EL (cell line): ENCODE data around the gene SHISA8.

Experiments
- DNase-seq: peaks from one replicate; pipeline ENCODE4 v3.0.0-alpha.2; 2016

The SHISA8 gene

DNA sequence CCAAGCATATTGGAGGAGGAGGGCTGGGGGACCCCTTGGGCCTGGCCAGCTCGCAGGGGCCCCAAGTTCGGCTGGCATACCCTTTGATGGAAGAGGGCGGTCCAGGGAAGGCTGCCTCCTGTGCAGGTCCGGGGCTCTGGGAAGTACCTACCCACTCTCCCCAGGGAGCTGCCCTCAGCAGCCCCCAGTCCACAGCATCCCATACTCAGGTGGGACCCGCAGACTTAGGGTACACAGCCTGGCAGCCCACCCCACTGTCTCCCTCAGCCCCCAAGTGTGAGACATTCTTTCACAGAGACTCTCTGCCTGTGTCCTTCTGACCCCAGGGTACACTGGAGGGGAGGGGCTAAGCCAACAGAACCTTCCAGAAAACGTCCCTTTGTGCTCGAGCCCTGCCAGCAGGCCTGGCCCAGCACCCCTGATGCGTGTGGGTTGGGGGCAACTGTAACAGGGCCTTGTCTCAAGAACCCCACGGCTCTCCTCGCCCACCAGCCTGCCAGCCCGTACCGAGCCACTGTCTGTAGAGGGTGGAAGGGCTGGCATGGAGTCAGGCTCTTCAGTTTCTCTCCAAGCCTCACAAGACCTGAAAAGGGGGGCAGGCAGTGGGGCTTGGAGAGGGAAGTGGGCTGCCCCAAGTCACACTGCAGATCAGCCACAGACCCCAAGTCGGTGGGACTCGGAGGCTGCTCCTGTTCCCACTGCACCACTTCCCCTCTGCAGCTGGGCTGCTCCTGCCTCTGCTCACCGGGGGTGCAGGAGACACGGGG, 18.7 kb upstream of the SHISA8 start:
- DNase-seq: no peak

DNA sequence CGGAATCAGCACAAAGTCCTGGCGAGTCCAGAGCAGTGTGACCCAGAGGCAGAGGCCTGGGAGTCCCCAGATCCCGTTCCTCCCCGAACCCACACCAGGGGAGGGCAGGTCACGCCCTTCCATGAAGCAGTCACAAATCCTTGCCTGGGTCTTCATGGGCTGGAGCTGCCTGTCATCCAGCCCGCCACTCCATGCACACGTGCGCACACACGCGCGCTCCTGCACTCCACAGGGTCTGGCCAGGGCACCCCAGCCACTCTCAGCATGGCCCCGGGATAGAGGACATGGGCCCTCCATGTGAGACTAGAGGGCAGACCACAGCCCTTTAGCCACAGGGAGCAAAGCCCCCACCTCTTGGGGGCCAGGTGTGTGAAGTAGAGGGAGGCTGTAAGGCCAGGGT, 17.5 kb upstream of the SHISA8 start:
- no peak for DNase-seq

DNA sequence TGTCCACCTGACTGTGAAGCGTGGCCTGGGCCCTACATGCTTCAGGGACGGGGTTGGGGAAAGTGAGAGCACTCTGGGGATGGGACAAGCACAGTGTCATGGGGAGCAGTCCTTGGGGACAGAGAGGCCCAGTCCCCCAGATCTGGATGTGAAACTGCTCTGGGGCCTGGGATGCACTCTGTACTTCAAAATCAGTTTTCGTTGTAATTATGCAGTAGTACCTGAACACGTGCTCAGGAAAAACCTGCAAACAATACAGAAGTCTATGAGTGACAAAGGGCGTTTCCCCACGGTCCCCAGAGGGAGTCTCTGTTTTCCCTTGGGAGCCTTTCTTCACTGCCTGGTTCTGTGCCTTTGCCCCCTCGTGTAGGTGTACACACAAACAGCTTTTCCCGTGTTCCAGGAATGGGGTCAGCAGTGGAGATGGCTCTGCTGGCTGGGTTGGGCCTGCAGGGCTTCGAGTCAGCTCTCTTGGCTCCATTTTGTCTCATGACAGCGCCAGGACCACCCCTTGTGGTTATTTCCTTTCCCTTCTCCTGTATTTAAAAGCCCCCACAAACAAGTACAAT, 16.9 kb upstream of the SHISA8 start:
- DNase-seq: no peak

DNA sequence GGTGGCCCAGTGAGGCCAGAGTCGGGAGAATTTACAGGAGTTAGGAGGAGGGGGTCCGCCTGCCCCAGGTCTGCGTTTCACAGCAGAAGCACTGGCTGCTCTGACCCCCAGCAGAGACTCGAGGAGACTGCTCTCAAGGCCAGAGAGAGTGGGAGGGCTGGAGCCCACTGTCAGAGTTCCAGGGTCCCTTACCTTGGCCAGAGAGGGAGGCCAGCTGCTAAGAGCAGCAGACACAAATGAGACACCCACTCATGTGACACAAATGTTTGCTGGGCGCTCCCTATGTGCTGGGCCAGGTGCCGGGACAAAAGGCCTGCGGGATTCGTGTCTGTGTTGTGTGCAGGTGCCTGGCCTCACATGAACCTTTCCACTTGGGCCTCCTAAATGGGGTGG, 14.5 kb upstream of the SHISA8 start:
- no peak for DNase-seq

GRCh38 chr22:41928593-41929417, 13.9 kb upstream of the SHISA8 start:
- no peak for DNase-seq

DNA sequence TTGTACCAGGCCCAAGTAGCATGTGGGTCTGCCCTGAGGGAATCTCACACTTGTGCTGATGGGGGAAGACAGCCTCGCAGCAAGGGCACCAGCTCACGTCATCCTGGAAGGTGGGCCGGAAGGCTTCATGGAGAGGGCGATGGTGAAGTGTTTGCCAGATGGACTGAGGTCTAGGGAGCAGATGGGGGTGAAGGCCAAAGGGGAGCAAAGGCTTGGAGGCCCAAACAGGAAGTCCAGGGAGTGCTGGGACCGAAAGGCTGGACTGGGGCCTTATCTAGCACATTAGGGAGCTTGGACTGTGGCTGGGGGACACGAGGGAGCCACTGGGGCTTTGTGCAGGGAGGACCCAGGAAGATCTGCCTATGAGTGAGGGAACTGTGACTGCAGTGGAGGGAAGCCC, 12.9 kb upstream of the SHISA8 start:
- DNase-seq: no peak

DNA sequence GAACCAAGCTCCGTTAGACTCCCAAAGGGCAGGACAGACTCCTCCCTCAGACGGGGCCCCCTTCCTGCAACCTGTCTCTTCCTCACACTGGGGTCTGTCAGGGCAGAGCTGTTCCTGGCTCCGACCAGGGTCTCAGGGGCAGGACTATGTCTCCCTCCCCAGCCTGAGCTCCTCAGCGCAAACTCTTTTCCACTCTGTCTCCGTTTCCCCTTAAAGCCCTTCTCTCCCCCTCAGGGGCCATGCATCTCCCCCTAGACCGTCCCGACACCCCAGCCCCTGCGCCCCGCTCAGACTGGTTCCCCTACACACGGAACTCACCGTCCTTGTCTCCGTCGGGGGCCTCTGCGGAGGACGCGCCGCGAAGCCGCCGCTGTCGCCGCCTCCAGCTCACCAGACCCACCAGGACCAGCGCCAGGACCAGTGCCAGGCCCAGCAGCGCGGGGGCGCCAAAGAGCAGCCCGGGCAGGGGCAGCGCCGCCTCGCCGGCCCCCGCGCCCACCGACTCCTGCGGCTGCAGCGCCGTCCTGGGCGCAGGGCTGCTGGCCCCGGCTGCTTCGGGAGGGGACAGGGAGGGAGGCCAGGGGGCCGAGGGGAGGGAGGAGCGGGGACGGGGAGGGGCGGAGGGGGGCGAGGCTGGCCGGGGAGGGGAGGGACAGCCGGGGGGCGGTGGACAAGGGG, 11.0 kb upstream of the SHISA8 start:
- DNase-seq: peak; percentile 56

DNA sequence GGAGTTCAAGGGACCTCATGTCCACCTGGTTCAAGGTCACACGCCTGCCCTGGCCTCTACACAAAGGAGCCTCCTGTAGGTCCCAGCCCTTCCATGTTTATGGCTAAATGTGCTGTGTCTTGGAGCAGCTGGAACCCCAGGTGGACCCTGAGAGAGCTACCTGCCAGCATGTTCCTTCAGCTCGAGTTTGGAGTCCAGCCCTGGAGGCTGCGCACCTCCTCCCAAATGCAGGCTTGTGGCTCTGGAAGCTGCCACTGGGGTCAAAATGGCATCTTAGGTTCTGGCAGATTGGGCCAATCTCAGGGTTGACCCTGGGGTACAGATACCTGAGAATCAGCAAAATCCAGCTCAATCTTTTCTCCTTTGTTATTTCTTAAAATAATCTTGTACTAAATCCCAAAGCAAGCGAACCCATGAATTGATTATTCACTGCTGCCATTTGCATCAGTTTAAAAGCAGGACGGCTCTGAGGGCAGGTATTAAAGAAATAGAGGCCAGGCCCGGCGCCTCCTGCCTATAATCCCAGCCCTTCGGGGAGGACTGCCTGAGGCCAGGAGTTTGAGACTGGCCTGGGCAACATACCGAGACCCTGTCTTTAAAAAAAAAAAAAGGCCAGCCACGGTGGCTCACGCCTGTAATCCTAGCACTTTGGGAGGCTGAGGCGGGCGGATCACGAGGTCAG, 8.9 kb upstream of the SHISA8 start:
- DNase-seq: no peak

DNA sequence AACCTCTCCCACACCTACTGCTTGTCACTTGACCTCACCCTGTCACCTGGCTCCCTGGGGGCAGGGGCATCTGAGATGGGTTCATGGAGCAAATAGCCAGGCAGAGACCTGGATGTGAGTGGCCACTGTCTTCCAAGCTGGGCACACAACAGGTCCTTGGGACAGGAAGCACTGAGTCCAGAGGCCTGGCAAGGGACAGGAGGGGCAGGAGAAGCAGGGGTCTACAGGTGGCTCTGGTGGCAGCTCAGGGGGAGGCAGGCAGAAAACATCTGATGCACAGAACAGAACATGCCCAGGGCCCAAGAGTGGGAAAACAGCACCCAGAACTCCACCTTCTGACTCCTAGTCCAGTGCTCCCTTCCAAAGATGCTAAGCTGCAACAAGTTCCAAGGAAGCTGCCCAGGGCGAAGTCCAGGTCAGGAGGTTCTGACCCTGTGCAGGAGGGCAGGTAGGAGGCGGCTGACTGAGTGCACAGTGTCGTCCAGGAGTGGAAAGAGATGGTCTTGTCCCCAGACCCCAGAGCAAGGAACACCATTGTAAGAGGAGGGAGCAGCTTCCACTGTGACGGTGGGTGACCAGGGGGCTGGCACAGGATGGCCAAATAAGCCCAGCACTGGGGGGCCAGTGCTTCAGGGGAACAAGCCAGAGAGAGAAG, 8.2 kb upstream of the SHISA8 start:
- no peak for DNase-seq

DNA sequence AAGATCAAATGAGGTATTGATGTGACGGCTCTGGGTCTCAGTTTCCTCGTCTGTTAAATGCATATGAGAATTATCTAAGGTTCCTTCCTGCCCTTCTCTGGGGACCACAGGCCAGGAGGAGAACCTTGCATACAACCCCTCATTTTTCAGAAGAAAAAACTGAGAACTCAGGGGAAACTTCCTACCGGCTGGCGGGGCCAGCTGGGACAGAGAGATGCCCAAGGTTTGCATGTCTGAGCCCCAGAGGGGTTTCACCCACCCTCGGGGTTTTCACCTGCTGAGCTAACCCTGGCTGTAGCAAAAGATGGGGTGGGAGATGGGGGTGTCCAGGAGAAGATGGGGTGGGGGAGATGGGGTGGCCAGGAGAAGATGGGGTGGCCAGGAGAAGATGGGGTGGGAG, 7.5 kb upstream of the SHISA8 start:
- DNase-seq: no peak

DNA sequence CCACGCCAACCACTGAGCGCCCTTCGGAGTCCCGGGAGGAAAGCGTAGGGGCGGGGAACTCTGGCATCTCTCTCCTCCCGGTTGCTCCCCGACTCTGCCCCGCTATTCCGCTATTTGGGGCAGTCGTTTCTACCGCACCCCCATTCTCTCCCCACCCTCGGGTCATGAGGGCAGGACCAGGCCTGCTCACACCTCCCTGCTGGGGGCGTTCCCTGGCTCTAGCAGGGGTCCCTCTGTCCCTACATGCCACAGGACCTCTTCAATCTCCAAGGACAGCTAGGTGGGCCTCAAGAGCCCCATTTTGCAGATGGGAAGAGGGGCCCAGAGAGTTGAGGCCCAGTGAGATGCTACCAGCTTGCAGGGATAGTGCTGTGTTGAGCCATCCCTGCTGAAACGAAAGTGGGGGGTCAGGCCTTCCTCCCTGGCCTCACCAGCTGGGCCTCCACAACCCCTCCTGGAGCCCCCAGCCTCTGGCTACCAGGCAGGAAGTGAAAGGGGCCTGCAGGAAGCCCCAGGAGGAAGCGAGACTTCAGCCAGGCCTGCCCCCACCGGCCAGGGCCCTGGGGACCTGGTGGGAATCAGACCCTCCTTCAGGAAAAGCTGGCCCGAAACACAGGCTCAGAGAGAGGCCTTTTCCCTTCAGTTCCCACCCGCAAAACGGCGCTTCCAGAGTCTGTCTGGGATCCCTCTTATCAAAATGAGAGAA, 5.5 kb upstream of the SHISA8 start:
- no peak for DNase-seq

GRCh38 chr22:41919357-41920224, 4.7 kb upstream of the SHISA8 start:
- peak; percentile 45 for DNase-seq

GRCh38 chr22:41917903-41918791, 3.3 kb upstream of the SHISA8 start:
- peak; percentile 70 for DNase-seq

- DNase-seq: no peak
Observed at GRCh38 chr22:41917375-41917902, 2.6 kb upstream of the SHISA8 start.

- no peak for DNase-seq
Observed at GRCh38 chr22:41916745-41917358, 2.0 kb upstream of the SHISA8 start.

DNA sequence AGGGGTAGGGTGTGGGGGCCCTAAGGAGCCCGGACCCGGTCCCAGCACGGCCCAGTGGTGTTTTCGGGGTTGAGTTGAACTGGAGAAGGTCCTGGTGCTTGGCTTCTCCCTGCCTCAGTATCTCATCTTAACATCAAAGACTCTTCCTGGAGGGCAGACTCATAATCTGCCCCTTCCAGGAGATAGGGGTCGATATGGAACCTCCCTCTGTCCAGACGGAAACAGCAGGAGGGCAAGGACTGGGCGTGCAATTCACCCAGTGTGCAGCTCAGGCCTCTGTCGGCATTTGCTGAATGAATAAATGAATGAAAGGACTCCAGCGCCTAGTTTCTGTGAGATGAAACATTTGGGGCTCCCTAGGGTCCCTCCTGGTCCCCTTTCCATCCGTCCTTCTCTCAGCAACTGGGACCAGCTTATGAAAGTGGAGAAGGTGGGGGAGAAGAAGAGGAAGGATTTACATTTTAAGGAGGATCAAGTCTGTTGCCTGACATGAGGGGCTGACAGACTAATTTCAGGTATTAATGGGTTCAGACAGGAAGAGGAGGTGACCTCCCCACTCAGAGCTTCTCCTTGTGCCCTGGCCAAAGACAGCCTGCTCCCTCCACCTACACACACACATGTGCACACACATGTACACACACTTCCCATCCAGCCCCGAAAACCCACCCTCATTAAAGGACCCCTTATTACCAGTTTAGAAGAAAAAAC, 1.1 kb upstream of the SHISA8 start:
- DNase-seq: no peak

GRCh38 chr22:41914611-41915034, 251 bp downstream of the SHISA8 start:
- no peak for DNase-seq
